T1000 (cell line): ENCODE measurements around the gene DNAJA4.

Experiments
- DNase-seq: peaks from one replicate; lab custom pipeline; 2025; ENCODE audit warnings: mixed read lengths; lab: John Stamatoyannopoulos, UW

Gene DNAJA4

GRCh38 chr15:78280319-78281072 lies 16.1 kb downstream of the DNAJA4 start:
- peak; percentile 31 for DNase-seq

GRCh38 chr15:78282324-78282723 lies 18.0 kb downstream of the DNAJA4 start:
- no peak for DNase-seq

GRCh38 chr15:78284758-78285157 lies 20.4 kb downstream of the DNAJA4 start:
- no peak for DNase-seq

GRCh38 chr15:78290222-78290621 lies 25.9 kb downstream of the DNAJA4 start:
- no peak for DNase-seq

- DNase-seq, result no peak
Measured at GRCh38 chr15:78291052-78291451, 26.7 kb downstream of the DNAJA4 start.

GRCh38 chr15:78291698-78292097 lies 27.3 kb downstream of the DNAJA4 start:
- DNase-seq, result no peak

GRCh38 chr15:78292219-78292618 lies 27.9 kb downstream of the DNAJA4 start:
- no peak for DNase-seq

- peak; percentile 88 for DNase-seq
Measured at GRCh38 chr15:78299101-78299930, 35.0 kb downstream of the DNAJA4 start, which contains the start of gene SKIC8. Gene SKIC8 (minus strand): TSS chr15:78299609. CDS start chr15:78295686, 3,923 bp downstream.

- no peak for DNase-seq
Measured at GRCh38 chr15:78301326-78301725, 37.0 kb downstream of the DNAJA4 start.

- no peak for DNase-seq
Measured at GRCh38 chr15:78301828-78302227, 37.5 kb downstream of the DNAJA4 start.

GRCh38 chr15:78302579-78303312 lies 38.4 kb downstream of the DNAJA4 start:
- DNase-seq, result peak; percentile 56

GRCh38 chr15:78304216-78305066 lies 40.1 kb downstream of the DNAJA4 start:
- no peak for DNase-seq

GRCh38 chr15:78306176-78306774 lies 41.9 kb downstream of the DNAJA4 start:
- DNase-seq, result peak; percentile 27

GRCh38 chr15:78307976-78308375 lies 43.6 kb downstream of the DNAJA4 start:
- DNase-seq, result no peak

GRCh38 chr15:78308422-78309032 lies 44.2 kb downstream of the DNAJA4 start:
- peak; percentile 46 for DNase-seq

GRCh38 chr15:78311292-78311691 lies 46.9 kb downstream of the DNAJA4 start:
- DNase-seq, result no peak

GRCh38 chr15:78312536-78312935 lies 48.2 kb downstream of the DNAJA4 start:
- DNase-seq, result no peak

GRCh38 chr15:78312957-78313356 lies 48.6 kb downstream of the DNAJA4 start:
- no peak for DNase-seq

GRCh38 chr15:78313383-78313782 lies 49.0 kb downstream of the DNAJA4 start:
- no peak for DNase-seq

- DNase-seq, result no peak
Measured at GRCh38 chr15:78314181-78314581, 49.8 kb downstream of the DNAJA4 start.
